Endothelial cell of umbilical vein (primary cell): ENCODE data around the gene C10orf88. TPM values are rescaled to one million over a fixed set of nuclear protein-coding genes. Genes with fewer than 3 reads are reported as not detected.

Experiments
- BruUV-seq: library from RNA; stranded (reverse); fragments of 400-500 nt; replicated peaks from 2 replicates; lab custom pipeline; 2021; lab: Mats Ljungman, UMichigan
- CTCF ChIA-PET: fragments of 300-600, 350-600 bp; sonication (Branson Sonifier 250); formaldehyde crosslinking; loops from one replicate; lab custom pipeline; 2021; ENCODE audit warnings: antibody characterized with exemption, inconsistent platforms; lab: Charles Lee
- POLR2A ChIA-PET: fragments of 300-600, 350-600 bp; sonication (Branson Sonifier 250); formaldehyde crosslinking; loops from one replicate; lab custom pipeline; 2021; ENCODE audit warnings: antibody characterized with exemption, inconsistent platforms; lab: Charles Lee
- DNase-seq: peaks from one replicate; pipeline ENCODE4 v3.0.0-alpha.2; 2011; ENCODE audit warnings: low read depth, low spot score
- FAIRE-seq: peaks from 2 replicates; lab custom pipeline; 2011; peaks lifted over from hg19 to GRCh38; lab: Jason Lieb, UNC
- H2AFZ ChIP-seq: 2 replicates; pipeline ENCODE4 v1.6.0; 2012; ENCODE audit warnings: low read depth, low read length, control low read depth, inconsistent platforms
- H3K27ac ChIP-seq: 2 replicates; pipeline ENCODE4 v1.5.1; 2011; ENCODE audit warnings: low read depth, mild to moderate bottlenecking, control low read depth, low read length, moderate library complexity; ENCODE audit not compliant: insufficient read depth
- H3K27me3 ChIP-seq, 2 experiments: 2 replicates each; pipeline versions ENCODE4 v1.6.0 to v1.6.1; 2011; ENCODE audit warnings: low read length in 2 of 2, mixed read lengths in 1 of 2; ENCODE audit not compliant: control insufficient read depth in 2 of 2, insufficient read depth in 2 of 2
- H3K36me3 ChIP-seq, 2 experiments: 2 replicates in 1 of 2; 3 replicates in 1 of 2; pipeline ENCODE4 v1.5.1; 2011; ENCODE audit warnings: low read length in 2 of 2, mild to moderate bottlenecking in 1 of 2, moderate library complexity in 1 of 2; ENCODE audit not compliant: control insufficient read depth in 2 of 2, insufficient read depth in 2 of 2; ENCODE audit errors: extremely low read depth in 1 of 2
- H3K4me1 ChIP-seq: 3 replicates; pipeline ENCODE4 v1.5.1; 2011; ENCODE audit warnings: mild to moderate bottlenecking, low read length; ENCODE audit not compliant: control insufficient read depth, insufficient read depth; ENCODE audit errors: extremely low read depth
- H3K4me2 ChIP-seq: 2 replicates; pipeline ENCODE4 v1.6.1; 2011; ENCODE audit warnings: low read length, control low read depth, mixed read lengths; ENCODE audit not compliant: insufficient read depth
- H3K4me3 ChIP-seq, 3 experiments: fragments of 200-600 bp in 1 of 3; sonication (generic), shearing (Covaris generic) in 1 of 3; replicated peaks in 1 of 3; 2 replicates each; pipeline ENCODE4 v1.5.1; 2011 to 2016; ENCODE audit warnings: control low read depth in 3 of 3, low read length in 3 of 3, mild to moderate bottlenecking in 2 of 3, inconsistent platforms in 1 of 3, low read depth in 1 of 3, moderate library complexity in 1 of 3; ENCODE audit not compliant: insufficient read depth in 1 of 3
- H3K79me2 ChIP-seq: 2 replicates; pipeline ENCODE4 v1.6.0; 2012; ENCODE audit warnings: low read length, inconsistent platforms; ENCODE audit not compliant: control insufficient read depth, insufficient read depth
- H3K9ac ChIP-seq: replicated peaks from 2 replicates; pipeline ENCODE3; 2011; ENCODE audit warnings: low read length, control low read depth; ENCODE audit not compliant: insufficient read depth; ENCODE audit errors: extremely low read depth
- H3K9me1 ChIP-seq: replicated peaks from 3 replicates; pipeline ENCODE4 v1.6.0; 2011; ENCODE audit warnings: mild to moderate bottlenecking, low read length; ENCODE audit not compliant: control insufficient read depth, insufficient read depth; ENCODE audit errors: extremely low read depth
- H3K9me3 ChIP-seq: replicated peaks from 2 replicates; pipeline ENCODE4 v1.5.1; 2012; ENCODE audit warnings: low read length, inconsistent platforms; ENCODE audit not compliant: control insufficient read depth, insufficient read depth
- H4K20me1 ChIP-seq: replicated peaks from 2 replicates; pipeline ENCODE3; 2011; ENCODE audit warnings: mild to moderate bottlenecking, low read length; ENCODE audit not compliant: control insufficient read depth, insufficient read depth; ENCODE audit errors: extremely low read depth
- CTCF ChIP-seq, 2 donors: IDR thresholded peaks; 1 replicate in 1 of 2; 2 replicates in 1 of 2; pipeline ENCODE4 v1.5.1; 2011; ENCODE audit warnings: low read length in 2 of 2, mild to moderate bottlenecking in 2 of 2, moderate library complexity in 2 of 2, control low read depth in 1 of 2, inconsistent platforms in 1 of 2, low read depth in 1 of 2; ENCODE audit not compliant: insufficient read depth in 1 of 2; ENCODE audit errors: extremely low read depth in 1 of 2
- EZH2 ChIP-seq: IDR thresholded peaks from 2 replicates; pipeline ENCODE4 v1.6.1; 2012; ENCODE audit warnings: borderline replicate concordance, low read depth, mild to moderate bottlenecking, moderate library complexity, low read length, inconsistent platforms; ENCODE audit not compliant: severe bottlenecking
- FOS ChIP-seq: IDR thresholded peaks from 2 replicates; pipeline ENCODE4 v1.6.1; 2011; ENCODE audit warnings: mild to moderate bottlenecking, low read length, moderate library complexity, borderline replicate concordance; ENCODE audit not compliant: insufficient read depth
- GATA2 ChIP-seq: IDR thresholded peaks from 2 replicates; pipeline ENCODE4 v1.7.0; 2011; ENCODE audit warnings: low read depth, mild to moderate bottlenecking, moderate library complexity, mixed read lengths, low read length; ENCODE audit not compliant: insufficient read length, insufficient read depth
- JUN ChIP-seq: IDR thresholded peaks from 2 replicates; pipeline ENCODE4 v1.6.1; 2011; ENCODE audit warnings: borderline replicate concordance, low read depth; ENCODE audit not compliant: insufficient read length, insufficient read depth
- MAX ChIP-seq: IDR thresholded peaks from 2 replicates; pipeline ENCODE4 v1.6.1; 2011; ENCODE audit not compliant: insufficient read depth, insufficient read length
- MYC ChIP-seq: IDR thresholded peaks from one replicate; pipeline ENCODE4 v1.6.1; 2011; ENCODE audit warnings: mild to moderate bottlenecking, low read depth, low read length
- POLR2A ChIP-seq: IDR thresholded peaks from 2 replicates; pipeline ENCODE4 v1.6.1; 2012; ENCODE audit warnings: low read depth, mild to moderate bottlenecking, control low read depth, low read length
- POLR2AphosphoS5 ChIP-seq: IDR thresholded peaks from 2 replicates; pipeline ENCODE4 v1.6.1; 2012; ENCODE audit warnings: low read depth, mild to moderate bottlenecking, control low read depth, low read length, moderate library complexity; ENCODE audit not compliant: insufficient read depth
- dilution Hi-C: fragments of 300-500 bp; cut with MboI; formaldehyde crosslinking; loops from one replicate; pipeline ENCODE4 v1.15.0; 2019; ENCODE audit warnings: low sequenced_read_pairs; ENCODE audit not compliant: extremely low pct_ligation_motif_present
- intact Hi-C: fragments of 100-400 bp; cut with micrococcal nuclease; formaldehyde crosslinking; loops from one replicate; pipeline ENCODE4 v1.10.0; 2022
- polyA plus RNA-seq, 4 experiments: library from polyadenylated mRNA; depleted of rRNA in 3 of 4; stranded (reverse) in 3 of 4; unstranded in 1 of 4; fragments of >200 nt; gene quantifications; 2 replicates each; pipeline versions ENCODE4 v1.2.1 to v1.2.3, GENCODE V29; 2011 to 2012; ENCODE audit warnings: missing spikeins in 1 of 4
- total RNA-seq: library from RNA; stranded (reverse); gene quantifications from 2 replicates; pipeline ENCODE4 v1.2.3, GENCODE V29; 2021

Gene C10orf88
- total and polyA plus RNA-seq, 2 donors (not counting 3 experiments of a cell fraction or from before 2014, with no cell fraction given), result 3.6 to 13.2 TPM

- dilution Hi-C loops (no loop called here), intact Hi-C loops (no loop called here)
- H3K4me3 ChIP-seq, result no peak overlapping the region
- CTCF ChIA-PET, result no interaction called here
- BruUV-seq, result no TSS peak
- no peak overlapping the region for H3K4me2 ChIP-seq
- H4K20me1 ChIP-seq, result no peaks in the 10 kb centered on the region
- no peak overlapping the region for H3K27ac ChIP-seq
- DNase-seq (no peak), FAIRE-seq (no peak)
- no peaks in the 10 kb centered on the region for H3K9me3 ChIP-seq
- H3K4me1 ChIP-seq, result peaks cover 10% of the 10 kb centered on the region
- H2AFZ ChIP-seq, result no peak overlapping the region
- peaks cover 0 to 5% of the 10 kb centered on the region in 2 experiments for H3K36me3 ChIP-seq
- no peaks in the 10 kb centered on the region for H3K27me3 ChIP-seq
- POLR2A ChIA-PET, result no interaction called here
- TF ChIP-seq GATA2, result no peak
- no peak for TF ChIP-seq EZH2
- no peak for TF ChIP-seq JUN
- TF ChIP-seq POLR2A, result no peak
- no peak for TF ChIP-seq POLR2AphosphoS5
- TF ChIP-seq FOS, result no peak
- TF ChIP-seq MYC, result no peak
- TF ChIP-seq MAX, result no peak
- no peak for TF ChIP-seq CTCF (IDR thresholded peaks at IDR 0.05; ENCODE audit: extremely low read depth in 1 of 2, insufficient read depth in 1 of 2, low read depth in 1 of 2, low read length in 2 of 2)
- peaks cover 12% of the 10 kb centered on the region for H3K79me2 ChIP-seq
- no peak overlapping the region for H3K9ac ChIP-seq
- no peaks in the 10 kb centered on the region for H3K9me1 ChIP-seq
Measured at GRCh38 chr10:122949296-122949695, 4.7 kb downstream of the C10orf88 start.
